Effector CD8-positive, alpha-beta T cell (primary cell): ENCODE measurements around the gene UPK1B.
"Not testable (repeated sequence)": the region's sequence is repeated elsewhere in the genome, so short reads cannot be mapped to it uniquely, and the experiment has no call there.

Experiments
- DNase-seq: peaks from one replicate; lab custom pipeline; 2025; lab: John Stamatoyannopoulos, UW
- total RNA-seq, 4 experiments: gene quantifications; one replicate each; lab custom pipeline; 2026; lab: John Stamatoyannopoulos, UW

The UPK1B gene
- 0 reads per million in 4 experiments for total RNA-seq

GRCh38 chr3:119173325-119173724, at the start of gene UPK1B:
Gene UPK1B, plus strand, starts transcription at chr3:119173598. Its CDS starts 13,144 bp downstream, at chr3:119186742.
- no peak for DNase-seq

- no peak for DNase-seq
Observed at GRCh38 chr3:119125342-119125741, 48.1 kb upstream of the UPK1B start.

GRCh38 chr3:119125742-119126504, 47.5 kb upstream of the UPK1B start:
- DNase-seq, result no peak

GRCh38 chr3:119130291-119130690, 43.1 kb upstream of the UPK1B start:
- not testable (repeated sequence) for DNase-seq

- not testable (repeated sequence) for DNase-seq
Observed at GRCh38 chr3:119132291-119132690, 41.1 kb upstream of the UPK1B start.

- not testable (repeated sequence) for DNase-seq
Observed at GRCh38 chr3:119139360-119139759, 34.0 kb upstream of the UPK1B start.

GRCh38 chr3:119140466-119140865, 32.9 kb upstream of the UPK1B start:
- DNase-seq, result no peak

GRCh38 chr3:119145128-119145499, 28.3 kb upstream of the UPK1B start:
- no peak for DNase-seq

- no peak for DNase-seq
Observed at GRCh38 chr3:119145500-119146167, 27.8 kb upstream of the UPK1B start, which contains the start of gene TEX55. Gene TEX55, plus strand, starts transcription at chr3:119146165. Its CDS starts 25 bp downstream, at chr3:119146190.

GRCh38 chr3:119146578-119147375, 26.6 kb upstream of the UPK1B start:
- DNase-seq, result no peak

- no peak for DNase-seq
Observed at GRCh38 chr3:119147494-119147893, 25.9 kb upstream of the UPK1B start.

- DNase-seq, result no peak
Observed at GRCh38 chr3:119148493-119149180, 24.8 kb upstream of the UPK1B start.

GRCh38 chr3:119149484-119149883, 23.9 kb upstream of the UPK1B start:
- DNase-seq, result no peak

GRCh38 chr3:119156868-119157267, 16.5 kb upstream of the UPK1B start:
- no peak for DNase-seq

- DNase-seq, result no peak
Observed at GRCh38 chr3:119157971-119158370, 15.4 kb upstream of the UPK1B start.

- no peak for DNase-seq
Observed at GRCh38 chr3:119160361-119160760, 13.0 kb upstream of the UPK1B start.

GRCh38 chr3:119160815-119161214, 12.6 kb upstream of the UPK1B start:
- no peak for DNase-seq

GRCh38 chr3:119161240-119161639, 12.2 kb upstream of the UPK1B start:
- DNase-seq, result no peak

- DNase-seq, result not testable (repeated sequence)
Observed at GRCh38 chr3:119164745-119165144, 8.7 kb upstream of the UPK1B start.

GRCh38 chr3:119170821-119171220, 2.6 kb upstream of the UPK1B start:
- no peak for DNase-seq

GRCh38 chr3:119175872-119176756, 2.7 kb downstream of the UPK1B start:
- no peak for DNase-seq
